CD4-positive, alpha-beta T cell treated with Interleukin-4 for 1 hour (primary cell): ENCODE measurements around the gene USHBP1.
A peak's percentile ranks its signal among the peaks of the same experiment; 100 is the strongest.

Experiments used
- DNase-seq, 2 donors: peaks; one replicate each; pipeline ENCODE4 v3.0.0-alpha.2; 2020 to 2022

Gene USHBP1, protein sequence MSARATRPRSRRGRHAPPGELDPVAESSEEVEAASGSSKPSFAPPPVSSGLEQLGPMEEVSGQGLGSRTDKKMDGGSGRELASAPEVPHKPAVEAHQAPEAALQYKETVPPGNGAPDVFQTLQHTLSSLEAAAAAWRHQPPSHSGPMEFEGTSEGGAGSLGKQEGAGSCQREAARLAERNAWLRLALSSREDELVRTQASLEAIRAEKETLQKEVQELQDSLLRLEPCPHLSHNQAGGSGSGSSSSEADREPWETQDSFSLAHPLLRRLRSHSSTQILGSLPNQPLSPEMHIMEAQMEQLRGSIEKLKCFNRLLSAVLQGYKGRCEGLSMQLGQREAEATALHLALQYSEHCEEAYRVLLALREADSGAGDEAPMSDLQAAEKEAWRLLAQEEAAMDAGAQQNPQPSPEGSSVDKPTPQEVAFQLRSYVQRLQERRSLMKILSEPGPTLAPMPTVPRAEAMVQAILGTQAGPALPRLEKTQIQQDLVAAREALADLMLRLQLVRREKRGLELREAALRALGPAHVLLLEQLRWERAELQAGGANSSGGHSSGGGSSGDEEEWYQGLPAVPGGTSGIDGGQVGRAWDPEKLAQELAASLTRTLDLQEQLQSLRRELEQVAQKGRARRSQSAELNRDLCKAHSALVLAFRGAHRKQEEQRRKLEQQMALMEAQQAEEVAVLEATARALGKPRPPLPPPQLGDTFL

DNA sequence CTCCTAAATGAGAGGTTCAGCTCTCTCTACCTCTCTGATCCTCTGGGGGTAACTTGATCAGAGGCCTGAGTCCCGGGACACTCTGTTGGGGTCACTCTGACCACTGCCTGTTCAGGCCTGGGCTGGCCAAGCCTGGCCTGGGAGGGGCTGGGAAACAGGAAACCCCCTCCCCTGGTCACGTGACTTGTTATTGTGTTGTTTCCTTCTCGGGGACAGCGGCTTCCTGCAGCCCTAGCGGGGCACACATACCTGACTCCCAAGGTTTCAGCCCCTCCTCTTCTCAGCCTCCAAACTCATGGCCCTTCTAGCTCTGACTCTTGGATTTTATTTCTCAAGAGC lies at the start of gene USHBP1:
Gene USHBP1, minus strand, starts transcription at position 105 of the 339 bp plus-strand sequence. CDS start 446 bp downstream, outside the sequence.
- no peak for DNase-seq

DNA sequence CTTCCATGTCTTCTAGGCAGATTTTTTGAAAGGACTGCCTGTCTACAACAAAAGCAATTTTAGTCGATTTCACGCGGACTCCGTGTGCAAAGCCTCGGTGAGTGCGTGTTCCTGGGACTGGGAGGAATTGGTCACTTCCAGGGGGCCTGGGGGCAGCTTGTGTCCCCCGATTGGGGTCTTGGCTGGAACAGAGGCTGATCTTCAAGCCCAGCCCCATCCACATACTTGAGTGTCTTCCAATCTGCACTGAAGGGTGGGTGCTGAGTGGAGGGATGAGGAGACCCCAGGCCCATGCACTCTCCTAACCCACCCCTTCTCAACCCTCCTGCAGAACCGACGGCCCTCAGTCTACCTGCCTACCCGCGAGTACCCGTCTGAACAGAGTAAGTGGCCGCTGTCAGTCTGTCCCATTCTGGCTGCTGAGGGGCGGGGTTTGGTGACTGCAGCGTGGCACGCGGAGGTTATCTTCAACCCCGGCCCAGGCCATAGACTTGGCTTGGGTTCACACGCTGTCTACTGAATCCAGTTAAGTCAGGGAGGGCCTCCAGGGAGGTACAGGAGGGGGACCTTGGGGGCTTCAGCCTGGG lies 49.6 kb upstream of the USHBP1 start:
- DNase-seq: no peak

GRCh38 chr19:17312189-17313113 lies 47.9 kb upstream of the USHBP1 start:
- DNase-seq: no peak

DNA sequence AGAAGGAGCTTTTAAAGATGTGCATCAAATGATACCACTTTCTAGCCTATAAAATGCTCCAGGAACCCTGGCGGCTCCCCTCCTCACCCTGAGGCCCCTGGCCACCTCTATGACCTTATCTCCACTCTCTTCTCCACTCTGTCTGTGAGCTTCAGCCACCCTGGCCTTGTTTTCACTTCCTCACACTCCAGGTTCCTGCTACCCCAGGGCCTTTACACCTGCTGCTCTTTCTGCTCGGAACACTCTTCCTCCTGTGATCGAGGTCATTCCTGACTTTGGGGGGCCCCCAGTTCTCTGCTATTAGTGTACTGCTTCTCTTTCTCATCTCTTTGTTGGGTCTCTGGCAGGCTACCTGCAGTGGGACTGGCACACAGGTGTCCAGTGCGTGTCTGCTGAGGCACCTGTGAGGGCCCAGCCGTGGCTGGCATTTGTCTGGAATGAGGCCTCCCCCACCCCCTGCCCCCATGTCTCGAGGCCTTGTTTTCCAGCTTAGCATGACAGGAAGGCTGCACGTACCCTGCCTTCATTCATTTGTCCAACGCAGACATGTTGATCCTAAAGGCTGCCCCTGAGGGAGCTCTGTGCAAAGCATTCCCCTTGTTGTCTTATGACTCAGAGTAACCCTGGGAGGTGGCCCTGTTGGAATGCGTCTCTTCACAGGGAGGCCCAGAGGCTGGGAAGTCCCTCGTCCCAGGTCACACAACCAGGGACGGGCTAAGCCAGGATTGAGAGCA lies 47.1 kb upstream of the USHBP1 start:
- no peak for DNase-seq

GRCh38 chr19:17309965-17310461 lies 45.5 kb upstream of the USHBP1 start:
- no peak for DNase-seq

DNA sequence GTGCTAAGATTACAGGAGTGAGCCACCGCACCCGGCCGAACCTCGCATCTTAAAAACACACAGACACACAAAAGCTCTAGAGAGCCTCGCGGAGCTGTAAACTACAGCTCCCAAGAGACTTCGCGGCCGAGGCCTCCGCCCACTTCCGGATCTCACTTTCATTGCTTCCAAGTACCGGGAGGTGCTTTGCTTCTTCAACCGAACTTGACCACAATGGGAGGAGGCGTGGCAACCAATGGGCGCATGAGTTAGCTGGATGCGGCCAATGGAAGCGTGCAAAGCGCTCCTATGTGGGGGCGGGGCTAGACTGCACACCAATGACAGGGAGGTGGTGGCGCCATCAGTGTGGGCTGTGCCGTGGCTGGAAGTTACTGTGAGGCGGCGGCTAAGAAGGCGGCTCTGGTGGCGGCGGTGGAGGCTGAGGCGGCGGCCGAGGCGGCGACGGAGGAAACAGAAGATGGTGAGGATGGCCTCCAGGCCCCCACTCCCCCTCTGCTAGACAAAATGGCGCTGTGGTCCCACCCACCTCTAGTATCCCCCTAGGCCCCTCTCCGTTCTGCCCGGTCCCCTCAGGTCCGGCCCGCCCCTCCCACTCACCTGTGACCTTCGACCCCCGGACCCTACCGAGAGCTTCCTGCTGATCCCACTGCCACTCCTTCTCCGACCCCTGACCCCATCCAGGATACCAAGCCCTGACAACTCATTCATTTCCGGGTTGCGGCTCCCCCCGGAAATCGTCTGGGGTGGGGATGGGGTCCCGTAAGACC lies 44.8 kb upstream of the USHBP1 start, which contains the start of gene DDA1:
Gene DDA1, plus strand, starts transcription at position 366 of the 767 bp plus-strand sequence. Its CDS starts 92 bp downstream, at position 458.
- DNase-seq: peak; percentile 100

DNA sequence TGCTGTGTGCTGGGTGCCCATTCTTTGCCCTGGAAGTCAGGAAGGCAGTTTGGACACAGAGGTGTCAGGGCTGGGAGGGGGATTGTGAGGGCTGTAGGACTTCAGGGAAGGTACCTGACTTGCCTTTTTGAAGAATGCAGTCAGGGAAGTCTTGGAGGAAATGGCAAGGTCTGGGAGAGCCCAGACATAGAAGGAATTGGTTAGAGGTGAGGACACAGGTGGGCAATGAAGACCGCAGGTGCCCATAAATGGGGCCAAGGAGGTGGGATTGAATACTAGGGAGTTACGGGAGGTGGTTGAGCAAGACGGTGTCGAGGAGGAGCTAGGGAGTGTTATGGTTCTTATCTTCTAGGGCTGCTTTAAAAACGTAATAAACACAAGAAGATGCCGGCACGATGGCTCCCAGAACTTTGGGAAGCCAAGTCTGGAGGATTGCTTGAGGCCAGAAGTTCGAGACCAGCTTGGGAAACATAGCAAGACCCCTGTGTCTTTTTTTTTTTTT lies 43.4 kb upstream of the USHBP1 start:
- no peak for DNase-seq

GRCh38 chr19:17306285-17306714 lies 41.8 kb upstream of the USHBP1 start:
- DNase-seq: no peak

DNA sequence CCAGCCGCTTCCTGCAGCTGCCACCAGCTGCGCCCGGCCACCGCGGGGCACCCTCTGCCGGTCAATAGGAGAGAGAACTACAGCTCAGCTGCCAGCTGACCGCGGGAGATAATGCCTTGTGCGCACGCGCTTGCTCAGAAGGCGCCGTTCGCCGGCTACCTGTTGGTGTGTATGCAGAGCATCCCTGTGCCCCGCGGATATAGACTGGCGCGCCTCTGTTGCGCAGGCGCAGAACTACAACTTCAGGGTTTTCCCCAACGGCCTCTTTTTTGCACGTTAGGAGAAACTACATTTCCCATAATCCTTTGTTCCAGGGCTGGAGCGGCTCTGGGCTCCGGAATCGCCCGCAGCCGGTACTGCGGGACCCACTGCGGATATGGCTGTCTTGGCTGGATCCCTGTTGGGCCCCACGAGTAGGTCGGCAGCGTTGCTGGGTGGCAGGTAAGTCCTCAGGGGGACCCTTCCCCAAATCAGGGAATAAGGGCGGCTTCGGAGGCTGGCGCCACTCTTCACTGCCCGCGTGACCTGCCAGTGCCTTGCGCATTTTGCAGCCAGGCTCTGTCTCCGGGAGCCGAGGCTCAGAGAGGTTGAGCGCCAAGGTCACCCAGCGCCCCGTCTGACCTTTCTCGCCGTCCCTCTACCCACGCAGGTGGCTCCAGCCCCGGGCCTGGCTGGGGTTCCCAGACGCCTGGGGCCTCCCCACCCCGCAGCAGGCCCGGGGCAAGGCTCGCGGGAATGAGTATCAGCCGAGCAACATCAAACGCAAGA lies 41.2 kb upstream of the USHBP1 start, which contains the start of gene MRPL34:
Gene MRPL34, plus strand, starts transcription at position 356 of the 768 bp plus-strand sequence. Its CDS starts 21 bp downstream, at position 377.
- peak; percentile 99 for DNase-seq

DNA sequence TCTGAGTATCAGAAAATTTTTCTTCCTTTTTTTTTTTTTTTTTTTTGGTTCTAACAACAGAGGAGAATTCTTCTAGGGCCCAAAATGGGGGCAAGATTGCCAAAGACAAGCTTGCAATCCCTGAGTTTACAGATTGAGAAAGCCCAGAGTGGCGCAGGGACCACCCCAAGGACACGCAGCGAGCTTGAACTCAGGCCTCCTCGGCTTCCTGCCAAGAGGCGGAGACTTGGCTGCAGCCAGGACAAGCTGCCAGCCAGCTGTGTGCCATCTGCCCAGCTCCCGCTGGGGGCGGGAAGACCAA lies 40.6 kb upstream of the USHBP1 start:
- no peak for DNase-seq

DNA sequence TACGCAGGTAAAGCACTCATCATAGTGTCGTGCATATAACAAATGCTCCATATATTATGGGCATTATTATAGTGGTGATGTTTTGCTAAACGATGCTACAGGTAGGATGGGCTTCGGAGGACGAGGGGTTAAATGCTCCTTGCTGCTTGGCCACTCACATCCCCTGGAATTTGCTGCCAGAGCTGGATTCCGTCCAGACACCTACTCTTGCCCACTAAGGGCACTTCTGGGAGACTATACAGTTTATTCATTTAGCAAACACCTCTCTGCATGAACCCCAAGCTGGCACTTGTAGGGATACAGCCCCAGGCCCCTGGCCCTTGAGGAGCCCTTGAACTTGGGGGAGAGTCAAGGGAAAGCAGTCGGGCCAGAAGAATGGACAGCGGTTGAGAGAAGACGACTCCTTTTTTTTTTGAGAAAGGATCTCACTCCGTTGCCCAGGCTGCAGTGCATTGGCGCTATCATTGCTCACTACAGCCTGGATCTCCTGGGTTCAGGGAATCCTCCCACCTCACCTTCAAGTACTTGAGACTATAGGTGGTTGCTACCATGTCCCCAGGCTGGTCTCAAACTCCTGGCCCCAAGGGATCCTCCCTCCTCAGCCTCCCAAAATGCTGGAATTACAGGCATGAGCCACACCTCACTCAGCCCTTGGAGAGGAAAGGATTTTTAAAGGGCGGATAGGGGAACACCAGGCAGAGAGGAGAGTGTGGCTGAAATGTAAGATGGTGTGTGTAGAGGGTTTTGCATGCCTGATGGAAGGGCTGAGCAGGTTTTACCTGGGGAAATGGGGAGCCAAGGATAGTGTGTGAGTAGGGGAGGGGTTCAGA lies 40.1 kb upstream of the USHBP1 start:
- no peak for DNase-seq

GRCh38 chr19:17303940-17304267 lies 39.4 kb upstream of the USHBP1 start:
- DNase-seq: no peak

DNA sequence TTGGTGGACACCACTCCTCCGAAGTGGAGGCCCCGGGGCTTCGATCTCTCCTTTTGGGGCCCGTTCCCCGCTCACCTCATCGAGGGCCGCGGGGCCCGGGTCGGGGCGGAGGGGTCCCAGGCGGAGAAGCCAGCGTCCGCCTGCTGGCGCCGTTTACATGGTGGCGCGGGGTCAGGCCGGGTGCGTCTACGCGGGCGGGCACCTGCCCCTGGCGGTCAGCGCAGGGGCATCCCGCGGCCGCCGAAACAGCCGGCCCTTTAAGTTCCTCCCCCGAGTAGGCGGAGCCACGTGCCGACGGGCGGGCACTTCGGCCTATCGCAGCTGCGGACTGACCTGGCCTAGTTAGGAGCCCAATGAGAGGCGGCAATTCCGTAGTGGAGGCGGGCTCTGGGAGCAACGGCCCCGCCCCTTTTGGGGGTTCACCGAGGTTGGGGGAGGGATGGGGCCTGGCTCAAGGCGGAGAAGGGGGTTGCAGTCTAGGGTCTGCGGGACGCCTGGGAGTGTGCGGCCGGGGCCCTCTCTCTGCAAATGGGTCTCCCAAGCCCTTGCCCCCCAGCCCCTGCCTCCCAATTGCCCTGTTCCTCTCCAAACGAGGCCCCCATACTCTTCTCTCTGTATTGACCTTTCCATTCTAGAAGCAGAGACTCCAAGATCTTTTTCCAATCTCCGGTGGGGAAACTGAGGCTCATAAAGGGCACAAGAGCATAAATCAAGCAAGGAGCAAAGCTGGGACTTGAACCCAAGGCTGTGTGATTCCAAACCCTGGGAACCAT lies 38.8 kb upstream of the USHBP1 start, which contains the start of gene ABHD8:
Gene ABHD8, minus strand, starts transcription at position 259 of the 773 bp plus-strand sequence. CDS start 1,809 bp downstream, outside the sequence.
- DNase-seq: peak; percentile 95

DNA sequence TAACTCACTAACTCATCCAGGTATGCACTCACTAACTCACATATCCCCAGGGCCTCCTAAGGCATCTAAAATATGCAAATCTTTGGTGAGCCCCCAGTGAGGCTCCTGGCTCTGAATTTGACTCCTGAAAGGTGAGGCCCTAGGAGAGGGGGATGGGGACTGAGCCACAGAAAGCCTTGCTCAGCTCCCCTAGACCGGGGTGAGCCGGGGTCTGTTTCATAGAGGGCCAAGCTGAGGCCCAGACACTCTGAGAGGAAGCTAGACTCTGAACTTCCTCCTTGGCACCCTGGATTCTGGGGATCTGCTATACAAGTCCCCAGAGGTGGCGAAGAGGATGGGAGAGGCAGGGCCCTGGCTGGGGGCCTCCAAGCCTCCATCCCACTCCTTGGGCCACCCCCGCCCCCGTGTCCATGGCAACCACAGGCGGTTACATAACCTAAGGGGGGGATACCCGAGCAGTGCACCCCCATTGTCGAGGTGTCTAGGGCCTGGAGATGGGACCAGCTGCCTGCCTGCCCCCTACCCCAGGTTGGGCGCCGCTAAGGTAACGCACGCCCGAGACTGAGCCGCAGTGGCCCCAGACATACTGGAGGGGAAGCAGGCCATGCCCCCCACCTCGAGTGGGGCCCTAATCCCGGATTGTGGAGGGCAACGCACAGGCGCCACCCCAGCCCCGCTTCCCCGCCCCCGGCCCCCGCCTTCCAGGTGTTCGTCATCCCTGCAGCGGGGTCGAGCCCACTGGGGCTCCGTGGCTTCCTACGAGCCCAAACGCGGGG lies 38.0 kb upstream of the USHBP1 start:
- peak in 1 of 2 donors; percentile 35 for DNase-seq

DNA sequence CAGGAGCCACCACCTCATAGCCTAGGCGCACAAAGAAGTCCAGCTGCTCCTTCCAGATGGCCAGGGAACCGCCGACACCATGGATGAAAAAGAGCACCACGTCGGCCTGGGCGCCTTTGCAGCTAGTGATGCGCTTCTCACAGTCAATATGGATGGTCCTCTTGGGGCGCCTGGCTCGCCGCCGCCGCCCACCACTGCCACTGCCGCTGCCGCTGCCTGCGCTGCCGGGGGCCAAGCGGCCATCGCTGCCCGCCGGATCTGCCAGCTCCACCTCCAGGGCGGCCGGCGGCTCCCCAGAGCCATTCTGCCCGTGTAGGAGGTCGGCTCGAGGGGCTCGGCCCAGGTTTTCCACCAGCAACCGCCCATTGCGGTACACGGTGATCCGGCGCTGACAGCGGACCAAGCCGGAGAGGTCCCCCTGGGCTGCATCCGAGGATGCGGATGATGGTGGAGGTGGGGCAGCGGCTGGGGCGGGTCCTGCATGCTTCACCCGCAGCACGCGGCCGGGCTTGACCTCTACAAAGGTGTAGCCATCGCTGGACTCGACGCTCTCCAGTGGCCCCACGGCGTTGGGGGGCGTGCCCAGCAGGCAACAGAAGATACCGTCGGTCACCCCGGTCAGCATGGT lies 36.6 kb upstream of the USHBP1 start:
- no peak for DNase-seq

DNA sequence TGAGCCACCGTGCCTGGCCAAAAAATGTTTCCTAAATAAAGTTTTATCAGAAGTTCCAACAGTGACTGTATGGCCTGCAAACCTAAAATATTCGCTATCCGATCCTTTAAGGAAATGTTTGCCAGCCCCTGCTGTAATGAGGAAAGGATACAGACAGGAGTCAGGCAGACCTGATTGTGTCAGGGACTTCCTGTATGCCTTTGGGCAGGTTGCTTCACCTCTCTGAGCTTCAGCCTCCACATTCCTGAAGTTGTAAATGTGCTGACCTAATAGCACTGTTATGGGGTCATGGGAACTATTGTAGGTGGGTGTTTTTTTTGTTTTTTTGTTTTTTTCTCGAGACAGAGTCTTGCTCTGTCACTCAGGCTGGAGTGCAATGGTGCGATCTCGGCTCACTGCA lies 32.4 kb upstream of the USHBP1 start:
- DNase-seq: no peak

GRCh38 chr19:17296273-17296672 lies 31.7 kb upstream of the USHBP1 start:
- DNase-seq: no peak
